SK-N-SH (cell line): Measurements from ENCODE around the gene ERMAP. TPM values are rescaled to one million over a fixed set of nuclear protein-coding genes. Genes with fewer than 3 reads are reported as not detected.
"Not testable (repeated sequence)": the region's sequence is repeated elsewhere in the genome, so short reads cannot be mapped to it uniquely, and the experiment has no call there.

Source experiments
- CTCF ChIA-PET: fragments of 300-600, 350-600 bp; formaldehyde crosslinking; extraction: SDS; loops from one replicate; lab custom pipeline; 2021; lab: Yijun Ruan, JAX
- POLR2A ChIA-PET: fragments of 350-600 bp; sonication (Branson Sonifier 250); formaldehyde crosslinking; extraction: SDS; loops from one replicate; lab custom pipeline; 2020; ENCODE audit warnings: antibody characterized with exemption, inconsistent platforms; lab: Yijun Ruan, JAX
- DNase-seq: peaks from one replicate; pipeline ENCODE4 v3.0.0; 2012
- H2AFZ ChIP-seq: fragments of 200-600 bp; sonication (generic); 2 replicates; pipeline ENCODE4 v1.8.1; 2016; ENCODE audit warnings: antibody characterized with exemption, mild to moderate bottlenecking, low read depth
- H3F3A ChIP-seq: fragments of 200-600 bp; sonication (generic); replicated peaks from 2 replicates; pipeline ENCODE3; 2016; ENCODE audit warnings: antibody characterized with exemption, mild to moderate bottlenecking; ENCODE audit not compliant: insufficient read depth
- H3K27ac ChIP-seq, 2 experiments: fragments of 200-500 bp in 1 of 2; fragments of 200-600 bp in 1 of 2; sonication (Bioruptor generic) in 1 of 2; sonication (generic), shearing (Covaris generic) in 1 of 2; 2 replicates each; pipeline versions ENCODE4 v1.5.1 to v1.6.1; 2014 to 2016; ENCODE audit warnings: low read depth in 2 of 2, inconsistent platforms in 1 of 2, low read length in 1 of 2, mild to moderate bottlenecking in 1 of 2, mixed read lengths in 1 of 2
- H3K27me3 ChIP-seq: fragments of 200-600 bp; sonication (generic), shearing (Covaris generic); 2 replicates; pipeline ENCODE4 v1.6.1; 2016; ENCODE audit warnings: mixed run types; ENCODE audit not compliant: insufficient read depth
- H3K36me3 ChIP-seq, 2 experiments: fragments of 200-500 bp in 1 of 2; fragments of 200-600 bp in 1 of 2; sonication (Bioruptor generic) in 1 of 2; sonication (generic) in 1 of 2; replicated peaks in 1 of 2; 2 replicates each; pipeline versions ENCODE3 to v1.5.1; 2014 to 2016; ENCODE audit warnings: low read length in 1 of 2, mild to moderate bottlenecking in 1 of 2; ENCODE audit not compliant: insufficient read depth in 2 of 2, control insufficient read depth in 1 of 2
- H3K4me1 ChIP-seq, 2 experiments: fragments of 200-500 bp in 1 of 2; fragments of 200-600 bp in 1 of 2; sonication (Bioruptor generic) in 1 of 2; sonication (generic), shearing (Covaris generic) in 1 of 2; 2 replicates each; pipeline versions ENCODE4 v1.5.1 to v1.6.1; 2014 to 2016; ENCODE audit warnings: low read depth in 1 of 2, low read length in 1 of 2, mixed run types in 1 of 2; ENCODE audit not compliant: insufficient read depth in 2 of 2, control insufficient read depth in 1 of 2
- H3K4me2 ChIP-seq: fragments of 200-600 bp; sonication (generic), shearing (Covaris generic); 2 replicates; pipeline ENCODE4 v1.6.1; 2017; ENCODE audit warnings: mixed run types
- H3K4me3 ChIP-seq, 2 experiments: fragments of 200-500 bp in 1 of 2; fragments of 200-600 bp in 1 of 2; sonication (Bioruptor generic) in 1 of 2; sonication (generic), shearing (Covaris generic) in 1 of 2; 2 replicates each; pipeline versions ENCODE4 v1.5.1 to v1.8.1; 2014 to 2016; ENCODE audit warnings: low read depth in 2 of 2, inconsistent platforms in 1 of 2, low read length in 1 of 2, mild to moderate bottlenecking in 1 of 2, mixed read lengths in 1 of 2, moderate library complexity in 1 of 2
- H3K79me2 ChIP-seq: fragments of 200-600 bp; sonication (generic); 2 replicates; pipeline ENCODE4 v1.8.1; 2017; ENCODE audit warnings: mild to moderate bottlenecking; ENCODE audit not compliant: insufficient read depth
- H3K9ac ChIP-seq: fragments of 200-600 bp; sonication (generic); 2 replicates; pipeline ENCODE4 v1.6.1; 2017; ENCODE audit warnings: mixed run types
- H3K9me2 ChIP-seq: fragments of 200-600 bp; sonication (generic); 2 replicates; pipeline ENCODE4 v1.6.1; 2017; ENCODE audit warnings: mixed run types
- H3K9me3 ChIP-seq: fragments of 200-600 bp; sonication (generic); 2 replicates; pipeline ENCODE4 v1.6.1; 2017; ENCODE audit warnings: mixed run types, mild to moderate bottlenecking, moderate library complexity
- H4K20me1 ChIP-seq: fragments of 200-600 bp; sonication (generic); 2 replicates; pipeline ENCODE4 v1.6.1; 2017; ENCODE audit warnings: mild to moderate bottlenecking, mixed run types; ENCODE audit not compliant: insufficient read depth
- CHD2 ChIP-seq: fragments of 150-350 bp; IDR thresholded peaks from 2 replicates; pipeline ENCODE4 v1.6.1; 2018; ENCODE audit warnings: low read length; ENCODE audit not compliant: partially characterized antibody
- FOSL2 ChIP-seq: IDR thresholded peaks from 2 replicates; pipeline ENCODE4 v1.4.0; 2012; ENCODE audit warnings: low read depth, mild to moderate bottlenecking, moderate library complexity, borderline replicate concordance
- GATA2 ChIP-seq: sonication (generic); formaldehyde crosslinking; IDR thresholded peaks from 2 replicates; pipeline ENCODE4 v1.5.0; 2020; ENCODE audit warnings: mild to moderate bottlenecking, missing genetic modification reagents
- JUND ChIP-seq: IDR thresholded peaks from 2 replicates; pipeline ENCODE4 v1.4.0; 2012
- MEF2A ChIP-seq: IDR thresholded peaks from 2 replicates; pipeline ENCODE4 v1.4.0; 2012; ENCODE audit warnings: low read depth, borderline replicate concordance
- MXI1 ChIP-seq: IDR thresholded peaks from 2 replicates; pipeline ENCODE4 v1.6.1; 2012; ENCODE audit warnings: mild to moderate bottlenecking, low read depth, low read length, improper control_type of control experiment
- POLR2AphosphoS5 ChIP-seq: IDR thresholded peaks from 2 replicates; pipeline ENCODE4 v1.6.1; 2012; ENCODE audit warnings: low read depth, low read length
- RAD21 ChIP-seq: IDR thresholded peaks from 2 replicates; pipeline ENCODE4 v1.6.1; 2012; ENCODE audit warnings: mild to moderate bottlenecking, low read length
- RCOR1 ChIP-seq: fragments of 150-350 bp; IDR thresholded peaks from 2 replicates; pipeline ENCODE4 v1.6.1; 2017; ENCODE audit warnings: antibody characterized with exemption, low read length
- RFX5 ChIP-seq: IDR thresholded peaks from 2 replicates; pipeline ENCODE4 v1.6.1; 2012; ENCODE audit warnings: mild to moderate bottlenecking, improper control_type of control experiment, low read length
- RXRA ChIP-seq: IDR thresholded peaks from 2 replicates; pipeline ENCODE4 v1.4.0; 2012; ENCODE audit warnings: low read depth, mild to moderate bottlenecking, borderline replicate concordance
- TAF1 ChIP-seq: IDR thresholded peaks from 2 replicates; pipeline ENCODE4 v1.6.1; 2012; ENCODE audit warnings: low read depth, mild to moderate bottlenecking, low read length, moderate library complexity, borderline replicate concordance
- WGBS: methylation state at CpG from one replicate; pipeline ENCODE4 v1.1.6; 2017; ENCODE audit warnings: low lambda C conversion rate; 5-methylcytosine and 5-hydroxymethylcytosine counted together
- polyA plus RNA-seq, 3 experiments: library from polyadenylated mRNA; depleted of rRNA; stranded (reverse); fragments of >200 nt; gene quantifications; 2 replicates each; pipeline ENCODE4 v1.2.3, GENCODE V29; 2012
- TF ChIP-seq, protein P1 (sequence below): IDR thresholded peaks from 2 replicates; pipeline ENCODE4; 2012
- TF ChIP-seq, protein P2 (sequence below): IDR thresholded peaks from 2 replicates; pipeline ENCODE4 v1.4.0; 2012; ENCODE audit warnings: low read depth
- TF ChIP-seq, protein P3 (sequence below): fragments of 200-600 bp; sonication (generic); IDR thresholded peaks from 2 replicates; pipeline ENCODE4 v1.6.1; 2017; ENCODE audit warnings: antibody characterized with exemption, mild to moderate bottlenecking, moderate library complexity
- TF ChIP-seq, protein P4 (sequence below): IDR thresholded peaks from 2 replicates; pipeline ENCODE4 v1.6.1; 2012; ENCODE audit warnings: mild to moderate bottlenecking, low read depth, low read length, moderate library complexity

ERMAP gene
- polyA plus RNA-seq, 1 of the 3 experiments (the other 2 are of a cell fraction): 10.4 TPM

DNA sequence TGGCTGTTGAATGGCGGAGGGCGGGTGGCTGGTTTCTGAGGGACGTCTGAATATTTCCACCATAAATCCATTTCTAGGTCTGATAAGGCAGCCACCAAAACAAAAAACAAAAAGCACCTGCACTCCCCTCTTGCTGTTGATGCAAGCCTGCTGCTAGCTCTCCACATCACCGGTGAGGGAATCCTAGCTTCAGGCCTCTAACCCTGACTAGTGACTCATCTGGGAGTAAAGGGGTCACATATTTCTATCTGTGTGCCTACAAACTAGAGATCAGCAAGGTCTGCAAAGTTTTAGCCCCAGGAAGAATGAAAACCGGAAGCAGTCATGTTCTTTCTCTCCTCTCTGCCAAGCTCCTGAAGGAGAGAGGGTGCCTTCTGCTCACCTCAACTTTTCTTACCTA, 10.3 kb upstream of the ERMAP start:
- Histone ChIP-seq H4K20me1 (no peaks in the 10 kb centered on the region), H3K27me3 (no peaks in the 10 kb centered on the region), H2AFZ (no peak overlapping the region), H3K9me2 (no peaks in the 10 kb centered on the region), H3K9ac (no peak overlapping the region), H3K27ac (no peak overlapping the region), H3K9me3 (no peaks in the 10 kb centered on the region), H3F3A (no peaks in the 10 kb centered on the region)
- CTCF ChIA-PET: interaction anchor here (1.0 to 7.8 kb wide), 4 partner anchors 9 to 107 kb away, joined by 3 to 26 read pairs (median 6); no protein-coding TSS in a partner anchor
- WGBS: 94% methylated on average over 5 of the region's 5 CpGs
- TF ChIP-seq FOSL2 (no peak), RCOR1 (no peak)
- TF ChIP-seq, all 33 proteins: peak for 0
- Histone ChIP-seq H3K4me3 (no peak overlapping the region), H3K4me2 (no peak overlapping the region), H3K79me2 (no peaks in the 10 kb centered on the region), H3K4me1 (peaks cover 0 to 2% of the 10 kb centered on the region in 2 experiments; a peak in 1 of 4 replicates), H3K36me3 (peaks cover 0 to 5% of the 10 kb centered on the region in 2 experiments)
- POLR2A ChIA-PET: no interaction called here
- no peak for DNase-seq

DNA sequence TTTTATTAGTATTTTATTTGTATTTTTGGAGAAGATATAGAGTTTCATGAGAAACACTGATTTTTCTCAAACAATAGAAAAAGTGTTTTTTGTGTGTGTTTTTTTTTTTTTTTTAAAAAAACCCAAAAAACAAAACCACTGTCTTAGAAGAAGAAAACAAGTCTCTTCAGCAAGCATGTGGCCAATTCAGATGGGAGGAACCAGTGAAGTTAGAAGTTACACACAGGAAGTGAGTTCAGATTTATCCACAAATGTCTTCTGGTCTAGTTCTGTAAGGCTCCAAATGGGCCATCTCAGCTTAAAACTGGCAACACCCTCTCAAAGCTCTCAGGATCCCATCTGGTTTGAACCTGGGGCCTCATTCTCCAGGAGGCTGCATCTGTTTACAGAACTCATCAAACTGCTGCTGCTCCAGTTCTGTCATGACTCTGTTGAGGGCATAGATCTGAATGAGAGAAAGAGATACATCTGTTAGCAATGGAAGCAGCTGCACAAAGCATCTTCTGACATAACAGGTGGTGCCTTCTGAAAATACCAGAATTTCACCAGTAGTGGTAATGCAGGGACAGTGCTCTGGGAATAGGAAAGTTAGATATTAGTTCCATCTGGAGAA, 9.8 kb upstream of the ERMAP start:
- Histone ChIP-seq H3K4me3 (no peak overlapping the region), H3K9me2 (no peaks in the 10 kb centered on the region), H3K4me1 (peaks cover 0 to 2% of the 10 kb centered on the region in 2 experiments; a peak in 1 of 4 replicates), H3K9me3 (no peaks in the 10 kb centered on the region), H3K4me2 (no peak overlapping the region), H3K79me2 (no peaks in the 10 kb centered on the region), H3F3A (no peaks in the 10 kb centered on the region), H4K20me1 (no peaks in the 10 kb centered on the region), H3K27ac (no peak overlapping the region), H3K27me3 (no peaks in the 10 kb centered on the region), H2AFZ (no peak overlapping the region), H3K9ac (no peak overlapping the region), H3K36me3 (peaks cover 0 to 11% of the 10 kb centered on the region in 2 experiments)
- TF ChIP-seq MEF2A: no peak
- no peak for TF ChIP-seq GATA2 (CRISPR knock-in tag)
- TF ChIP-seq, protein P1, sequence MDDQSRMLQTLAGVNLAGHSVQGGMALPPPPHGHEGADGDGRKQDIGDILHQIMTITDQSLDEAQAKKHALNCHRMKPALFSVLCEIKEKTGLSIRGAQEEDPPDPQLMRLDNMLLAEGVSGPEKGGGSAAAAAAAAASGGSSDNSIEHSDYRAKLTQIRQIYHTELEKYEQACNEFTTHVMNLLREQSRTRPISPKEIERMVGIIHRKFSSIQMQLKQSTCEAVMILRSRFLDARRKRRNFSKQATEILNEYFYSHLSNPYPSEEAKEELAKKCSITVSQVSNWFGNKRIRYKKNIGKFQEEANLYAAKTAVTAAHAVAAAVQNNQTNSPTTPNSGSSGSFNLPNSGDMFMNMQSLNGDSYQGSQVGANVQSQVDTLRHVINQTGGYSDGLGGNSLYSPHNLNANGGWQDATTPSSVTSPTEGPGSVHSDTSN: no peak
- TF ChIP-seq RXRA: no peak
- TF ChIP-seq CHD2: no peak
- TF ChIP-seq POLR2AphosphoS5: no peak
- no peak for TF ChIP-seq JUND
- no peak for TF ChIP-seq MXI1
- no peak for TF ChIP-seq RFX5
- TF ChIP-seq, protein P2, sequence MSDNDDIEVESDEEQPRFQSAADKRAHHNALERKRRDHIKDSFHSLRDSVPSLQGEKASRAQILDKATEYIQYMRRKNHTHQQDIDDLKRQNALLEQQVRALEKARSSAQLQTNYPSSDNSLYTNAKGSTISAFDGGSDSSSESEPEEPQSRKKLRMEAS: no peak
- TF ChIP-seq, protein P3, sequence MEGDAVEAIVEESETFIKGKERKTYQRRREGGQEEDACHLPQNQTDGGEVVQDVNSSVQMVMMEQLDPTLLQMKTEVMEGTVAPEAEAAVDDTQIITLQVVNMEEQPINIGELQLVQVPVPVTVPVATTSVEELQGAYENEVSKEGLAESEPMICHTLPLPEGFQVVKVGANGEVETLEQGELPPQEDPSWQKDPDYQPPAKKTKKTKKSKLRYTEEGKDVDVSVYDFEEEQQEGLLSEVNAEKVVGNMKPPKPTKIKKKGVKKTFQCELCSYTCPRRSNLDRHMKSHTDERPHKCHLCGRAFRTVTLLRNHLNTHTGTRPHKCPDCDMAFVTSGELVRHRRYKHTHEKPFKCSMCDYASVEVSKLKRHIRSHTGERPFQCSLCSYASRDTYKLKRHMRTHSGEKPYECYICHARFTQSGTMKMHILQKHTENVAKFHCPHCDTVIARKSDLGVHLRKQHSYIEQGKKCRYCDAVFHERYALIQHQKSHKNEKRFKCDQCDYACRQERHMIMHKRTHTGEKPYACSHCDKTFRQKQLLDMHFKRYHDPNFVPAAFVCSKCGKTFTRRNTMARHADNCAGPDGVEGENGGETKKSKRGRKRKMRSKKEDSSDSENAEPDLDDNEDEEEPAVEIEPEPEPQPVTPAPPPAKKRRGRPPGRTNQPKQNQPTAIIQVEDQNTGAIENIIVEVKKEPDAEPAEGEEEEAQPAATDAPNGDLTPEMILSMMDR: no peak
- TF ChIP-seq RAD21: no peak
- TF ChIP-seq, protein P4, sequence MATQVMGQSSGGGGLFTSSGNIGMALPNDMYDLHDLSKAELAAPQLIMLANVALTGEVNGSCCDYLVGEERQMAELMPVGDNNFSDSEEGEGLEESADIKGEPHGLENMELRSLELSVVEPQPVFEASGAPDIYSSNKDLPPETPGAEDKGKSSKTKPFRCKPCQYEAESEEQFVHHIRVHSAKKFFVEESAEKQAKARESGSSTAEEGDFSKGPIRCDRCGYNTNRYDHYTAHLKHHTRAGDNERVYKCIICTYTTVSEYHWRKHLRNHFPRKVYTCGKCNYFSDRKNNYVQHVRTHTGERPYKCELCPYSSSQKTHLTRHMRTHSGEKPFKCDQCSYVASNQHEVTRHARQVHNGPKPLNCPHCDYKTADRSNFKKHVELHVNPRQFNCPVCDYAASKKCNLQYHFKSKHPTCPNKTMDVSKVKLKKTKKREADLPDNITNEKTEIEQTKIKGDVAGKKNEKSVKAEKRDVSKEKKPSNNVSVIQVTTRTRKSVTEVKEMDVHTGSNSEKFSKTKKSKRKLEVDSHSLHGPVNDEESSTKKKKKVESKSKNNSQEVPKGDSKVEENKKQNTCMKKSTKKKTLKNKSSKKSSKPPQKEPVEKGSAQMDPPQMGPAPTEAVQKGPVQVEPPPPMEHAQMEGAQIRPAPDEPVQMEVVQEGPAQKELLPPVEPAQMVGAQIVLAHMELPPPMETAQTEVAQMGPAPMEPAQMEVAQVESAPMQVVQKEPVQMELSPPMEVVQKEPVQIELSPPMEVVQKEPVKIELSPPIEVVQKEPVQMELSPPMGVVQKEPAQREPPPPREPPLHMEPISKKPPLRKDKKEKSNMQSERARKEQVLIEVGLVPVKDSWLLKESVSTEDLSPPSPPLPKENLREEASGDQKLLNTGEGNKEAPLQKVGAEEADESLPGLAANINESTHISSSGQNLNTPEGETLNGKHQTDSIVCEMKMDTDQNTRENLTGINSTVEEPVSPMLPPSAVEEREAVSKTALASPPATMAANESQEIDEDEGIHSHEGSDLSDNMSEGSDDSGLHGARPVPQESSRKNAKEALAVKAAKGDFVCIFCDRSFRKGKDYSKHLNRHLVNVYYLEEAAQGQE: no peak
- no peak for TF ChIP-seq TAF1
- ChIA-PET CTCF (interaction anchor here (2.4 to 7.8 kb wide), 3 partner anchors 9 to 266 kb away, joined by 6 to 26 read pairs (median 7); no protein-coding TSS in a partner anchor), POLR2A (no interaction called here)
- no peak for DNase-seq

DNA sequence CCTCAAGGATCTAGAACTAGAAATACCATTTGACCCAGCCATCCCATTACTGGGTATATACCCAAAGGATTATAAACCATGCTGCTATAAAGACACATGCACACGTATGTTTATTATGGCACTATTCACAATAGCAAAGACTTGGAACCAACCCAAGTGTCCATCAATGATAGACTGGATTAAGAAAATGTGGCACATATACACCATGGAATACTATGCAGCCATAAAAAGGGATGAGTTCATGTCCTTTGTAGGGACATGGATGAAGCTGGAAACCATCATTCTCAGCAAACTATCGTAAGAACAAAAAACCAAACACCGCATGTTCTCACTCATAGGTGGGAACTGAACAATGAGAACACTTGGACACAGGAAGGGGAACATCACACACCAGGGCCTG, 2.1 kb upstream of the ERMAP start:
- H3K4me2 ChIP-seq, H4K20me1 ChIP-seq, H3K9me3 ChIP-seq, H3K4me3 ChIP-seq, H3F3A ChIP-seq, H3K9me2 ChIP-seq, H3K9ac ChIP-seq, H2AFZ ChIP-seq, H3K27me3 ChIP-seq, H3K27ac ChIP-seq, POLR2A ChIA-PET, DNase-seq: not testable (repeated sequence)
- Histone ChIP-seq H3K36me3 (peaks cover 0 to 14% of the 10 kb centered on the region in 2 experiments), H3K79me2 (peaks cover 21% of the 10 kb centered on the region), H3K4me1 (peaks cover 3 to 11% of the 10 kb centered on the region in 2 experiments; a peak in 2 of 4 replicates)
- CTCF ChIA-PET: interaction anchor here (1.8 to 1.9 kb wide), 2 partner anchors 12 to 32 kb away, joined by 4 to 7 read pairs; partner anchors contain the start of gene ZNF691
- 97% methylated on average over 3 of the region's 3 CpGs for WGBS
